A673 (cell line): ENCODE data around the gene ZNF281. TPM values are rescaled to one million over a fixed set of nuclear protein-coding genes. Genes with fewer than 3 reads are reported as not detected.

Experiments used
- BruUV-seq: library from RNA; stranded (reverse); fragments of 400-500 nt; replicated peaks from 2 replicates; lab custom pipeline; 2021; lab: Mats Ljungman, UMichigan
- CTCF ChIA-PET: fragments of 300-600 bp; sonication (Branson Sonifier 250); formaldehyde crosslinking; loops from one replicate; lab custom pipeline; 2022; ENCODE audit warnings: antibody characterized with exemption; lab: Charles Lee
- POLR2A ChIA-PET: fragments of 300-600 bp; sonication (Branson Sonifier 250); formaldehyde crosslinking; loops from one replicate; lab custom pipeline; 2022; ENCODE audit warnings: antibody characterized with exemption; ENCODE audit not compliant: low non-redundant PET; lab: Charles Lee
- DNase-seq: peaks from one replicate; pipeline ENCODE4 v3.0.0-alpha.2; 2015; ENCODE audit warnings: low spot score
- H3K27ac ChIP-seq: fragments of 200-600 bp; sonication (generic); 2 replicates; pipeline ENCODE4 v1.5.1; 2016; ENCODE audit warnings: mixed run types, low read depth, mild to moderate bottlenecking, mixed read lengths, antibody characterized with exemption, low read length; ENCODE audit not compliant: poor library complexity, severe bottlenecking
- H3K27me3 ChIP-seq: fragments of 200-600 bp; sonication (generic); replicated peaks from 2 replicates; pipeline ENCODE4 v1.6.1; 2017; ENCODE audit warnings: mixed run types, low read depth, mild to moderate bottlenecking, mixed read lengths, antibody characterized with exemption, low read length; ENCODE audit not compliant: insufficient read depth, poor library complexity
- H3K36me3 ChIP-seq: fragments of 200-600 bp; sonication (generic); 2 replicates; pipeline ENCODE4 v1.6.1; 2016; ENCODE audit warnings: mixed run types, mild to moderate bottlenecking, mixed read lengths, antibody characterized with exemption, low read length; ENCODE audit not compliant: insufficient read depth, poor library complexity, severe bottlenecking
- H3K4me1 ChIP-seq: fragments of 200-600 bp; sonication (generic); 2 replicates; pipeline ENCODE4 v1.6.1; 2017; ENCODE audit warnings: mixed run types, mild to moderate bottlenecking, mixed read lengths, antibody characterized with exemption, low read length; ENCODE audit not compliant: insufficient read depth, poor library complexity, severe bottlenecking
- H3K4me3 ChIP-seq: fragments of 200-600 bp; sonication (generic); 2 replicates; pipeline ENCODE4 v1.5.1; 2016; ENCODE audit warnings: low read depth, mixed run types, mild to moderate bottlenecking, mixed read lengths, low read length; ENCODE audit not compliant: poor library complexity, severe bottlenecking
- H3K9me3 ChIP-seq: fragments of 200-600 bp; sonication (generic); 2 replicates; pipeline ENCODE4 v1.6.1; 2016; ENCODE audit warnings: mixed run types, low read depth, mild to moderate bottlenecking, mixed read lengths, antibody characterized with exemption, low read length; ENCODE audit not compliant: poor library complexity, severe bottlenecking
- CTCF ChIP-seq: fragments of 300-800, 200-600 bp; sonication (generic); conservative IDR thresholded peaks from 2 replicates; pipeline ENCODE4 v1.5.1; 2017; ENCODE audit warnings: low read depth, mild to moderate bottlenecking, antibody characterized with exemption, low read length, moderate library complexity, mixed read lengths
- EZH2 ChIP-seq: fragments of 200-600 bp; sonication (generic); IDR thresholded peaks from 2 replicates; pipeline ENCODE4 v1.6.1; 2017; ENCODE audit warnings: borderline replicate concordance, low read depth, mild to moderate bottlenecking, mixed read lengths, antibody characterized with exemption, low read length; ENCODE audit not compliant: poor library complexity, severe bottlenecking
- intact Hi-C: fragments of 100-400 bp; cut with micrococcal nuclease; formaldehyde crosslinking; loops from one replicate; pipeline ENCODE4 v1.10.0; 2022; ENCODE audit not compliant: unreplicated experiment
- total RNA-seq: library from RNA; stranded (reverse); gene quantifications from 2 replicates; pipeline ENCODE4 v1.2.3, GENCODE V29; 2021

The ZNF281 gene
- total RNA-seq, 1 experiment from 2014 or later = 24.3 TPM

DNA sequence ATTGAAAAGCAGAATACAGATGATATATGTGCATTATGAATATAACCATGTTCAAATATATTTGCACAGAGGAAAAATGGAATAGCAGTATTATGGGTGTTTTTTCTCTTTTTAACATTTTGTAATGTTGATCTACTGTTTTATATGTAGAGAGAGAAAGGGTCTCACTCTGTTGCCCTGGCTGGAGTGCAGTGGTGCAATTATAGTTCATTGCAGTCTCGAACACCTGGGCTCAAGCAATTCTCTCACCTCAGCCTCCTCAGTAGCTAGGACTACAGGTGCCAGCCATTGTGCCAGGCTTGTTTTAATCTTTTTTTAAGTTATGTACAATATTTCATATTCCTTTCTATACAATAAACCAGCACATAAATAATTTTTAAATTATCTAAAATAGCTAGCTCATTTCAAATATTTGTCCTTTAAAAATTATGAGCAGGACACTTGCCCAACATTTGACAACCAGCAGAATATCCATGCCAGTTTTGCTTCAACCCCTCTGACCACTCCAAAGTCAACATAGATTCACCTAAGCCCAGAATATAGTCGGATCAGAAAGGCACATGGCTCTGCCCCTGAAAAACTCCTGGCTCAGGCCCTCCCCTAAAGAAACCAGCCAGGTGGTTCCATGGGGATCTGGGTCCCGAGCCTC, 29.8 kb downstream of the ZNF281 start:
- H3K27ac ChIP-seq = no peak overlapping the region
- intact Hi-C loops = no loop called here
- H3K4me3 ChIP-seq = no peak overlapping the region
- CTCF ChIA-PET = no interaction called here
- POLR2A ChIA-PET = no interaction called here
- H3K9me3 ChIP-seq = no peaks in the 10 kb centered on the region
- no TSS peak for BruUV-seq
- no peaks in the 10 kb centered on the region for H3K36me3 ChIP-seq
- TF ChIP-seq CTCF (no peak), EZH2 (no peak)
- DNase-seq = no peak
- H3K27me3 ChIP-seq = no peaks in the 10 kb centered on the region
- no peaks in the 10 kb centered on the region for H3K4me1 ChIP-seq

GRCh38 chr1:200379432-200379757, 30.4 kb downstream of the ZNF281 start:
- no peaks in the 10 kb centered on the region for H3K9me3 ChIP-seq
- CTCF ChIA-PET = no interaction called here
- H3K27me3 ChIP-seq = no peaks in the 10 kb centered on the region
- H3K36me3 ChIP-seq = no peaks in the 10 kb centered on the region
- DNase-seq = no peak
- no peak for TF ChIP-seq EZH2
- TF ChIP-seq CTCF = no peak
- no peaks in the 10 kb centered on the region for H3K4me1 ChIP-seq
- POLR2A ChIA-PET = interaction anchor here (0.6 kb wide), 1 partner anchor 12 kb away, joined by 3 read pairs; no protein-coding TSS in a partner anchor
- BruUV-seq = no TSS peak
- intact Hi-C loops = no loop called here
- no peak overlapping the region for H3K27ac ChIP-seq
- H3K4me3 ChIP-seq = no peak overlapping the region

DNA sequence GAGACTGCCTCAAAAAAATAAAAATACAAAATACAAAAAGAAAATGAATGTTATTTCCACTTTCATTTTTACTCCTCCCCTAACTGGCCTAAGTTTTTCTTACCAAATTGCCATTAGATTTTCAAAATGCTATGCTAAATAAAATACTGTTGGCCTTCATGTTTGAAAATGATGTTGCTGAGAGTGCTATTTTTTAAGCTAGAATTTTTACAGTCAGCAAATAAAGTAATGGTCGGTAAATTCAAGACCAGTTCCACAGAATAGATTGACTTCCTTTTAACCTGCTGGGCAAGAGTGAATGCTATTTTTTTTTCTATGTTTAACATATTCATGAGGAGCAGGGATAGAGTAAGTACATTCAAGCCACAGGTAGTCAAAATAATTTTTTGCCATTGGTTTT, 31.7 kb downstream of the ZNF281 start:
- Histone ChIP-seq H3K4me1 (no peaks in the 10 kb centered on the region), H3K27ac (no peak overlapping the region), H3K36me3 (no peaks in the 10 kb centered on the region), H3K4me3 (no peak overlapping the region), H3K9me3 (no peaks in the 10 kb centered on the region), H3K27me3 (no peaks in the 10 kb centered on the region)
- DNase-seq = no peak
- ChIA-PET CTCF (no interaction called here), POLR2A (no interaction called here)
- TF ChIP-seq CTCF = no peak
- TF ChIP-seq EZH2 = no peak
- intact Hi-C loops = no loop called here
- no TSS peak for BruUV-seq
